Stimulated activated CD8-positive, alpha-beta memory T cell treated with anti-CD3 and anti-CD28 coated beads, Interleukin-7, amount 100 ng/mL, for 4 hours (primary cell): ENCODE data around the gene HID1.
"Not testable (repeated sequence)": the region's sequence is repeated elsewhere in the genome, so short reads cannot be mapped to it uniquely, and the experiment has no call there.

Experiments used
- DNase-seq, 2 donors: peaks; one replicate each; pipeline ENCODE4 v3.0.0-alpha.2; 2020; ENCODE audit warnings: low read depth in 2 of 2

The HID1 gene

DNA sequence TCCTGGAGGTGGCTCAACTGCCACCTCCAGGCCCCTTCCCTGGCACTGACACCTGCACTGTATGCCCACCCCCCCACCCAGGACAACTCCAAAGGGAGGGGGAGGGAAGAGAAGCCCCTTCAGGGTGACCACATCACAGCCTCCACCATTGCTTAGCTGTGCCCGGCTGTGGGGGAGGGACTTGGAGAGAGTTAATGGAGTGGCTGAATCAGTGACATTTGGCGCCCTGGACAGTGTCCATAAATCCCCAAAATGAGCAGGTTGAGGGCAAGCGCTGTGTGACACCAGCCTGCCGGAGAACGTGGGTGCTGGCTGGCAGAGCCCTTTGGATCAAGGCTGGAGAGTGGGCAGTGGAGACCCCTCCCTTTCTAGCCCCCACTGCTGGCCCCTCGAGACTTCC lies 50.4 kb downstream of the HID1 start:
- no peak for DNase-seq

DNA sequence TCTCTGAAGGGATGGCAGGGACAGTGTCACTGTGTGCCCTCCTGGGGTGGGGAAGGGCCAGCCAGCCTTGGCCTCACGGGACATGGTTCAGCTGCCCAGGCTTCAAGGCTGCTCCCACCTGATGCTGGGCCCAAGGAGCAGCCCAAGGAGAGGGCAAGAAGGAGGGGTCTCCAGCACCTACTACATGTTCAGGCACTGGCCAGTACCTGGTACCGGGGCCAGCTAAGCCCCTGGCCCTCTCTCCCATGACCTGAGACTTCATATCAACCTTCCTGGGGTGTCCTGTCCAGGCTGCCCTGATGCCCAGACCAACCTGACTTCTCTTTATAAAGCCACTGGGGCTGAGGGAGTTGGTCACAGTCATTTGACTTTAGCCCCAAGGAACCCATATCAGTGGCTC lies 50.8 kb downstream of the HID1 start:
- no peak for DNase-seq

DNA sequence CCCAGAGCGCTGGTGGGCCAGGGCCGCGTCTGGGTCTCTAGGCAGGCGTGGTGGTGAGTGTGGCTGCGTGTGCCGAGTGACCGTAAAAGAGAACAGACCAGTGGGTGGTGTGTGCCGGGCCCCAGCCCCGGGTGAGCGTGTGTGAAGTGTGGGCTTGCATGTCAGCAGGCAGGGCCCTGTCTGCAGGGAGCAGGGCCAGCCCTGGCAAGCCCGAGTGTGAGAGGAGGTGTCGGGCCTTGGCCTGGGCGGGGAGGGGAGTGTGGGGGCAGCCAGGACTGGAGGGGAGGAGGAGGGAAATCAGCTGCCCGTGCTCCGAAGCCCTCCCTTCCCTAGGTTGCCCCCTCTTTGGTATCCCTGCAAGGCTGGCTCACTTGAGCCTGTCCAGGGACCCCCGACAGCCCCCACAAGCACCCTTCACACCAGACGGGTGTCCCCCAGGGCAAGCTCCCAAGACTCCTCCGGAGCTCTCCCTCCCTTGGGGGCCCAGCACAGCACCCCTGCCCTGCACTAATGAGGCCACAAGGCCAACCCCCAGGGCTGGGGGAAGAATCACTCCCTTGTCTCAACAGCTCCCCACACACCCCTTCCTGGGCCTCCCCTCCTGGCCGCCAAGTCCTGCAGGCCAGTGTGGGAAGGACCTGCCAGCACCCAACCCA lies 51.4 kb downstream of the HID1 start:
- DNase-seq = no peak

DNA sequence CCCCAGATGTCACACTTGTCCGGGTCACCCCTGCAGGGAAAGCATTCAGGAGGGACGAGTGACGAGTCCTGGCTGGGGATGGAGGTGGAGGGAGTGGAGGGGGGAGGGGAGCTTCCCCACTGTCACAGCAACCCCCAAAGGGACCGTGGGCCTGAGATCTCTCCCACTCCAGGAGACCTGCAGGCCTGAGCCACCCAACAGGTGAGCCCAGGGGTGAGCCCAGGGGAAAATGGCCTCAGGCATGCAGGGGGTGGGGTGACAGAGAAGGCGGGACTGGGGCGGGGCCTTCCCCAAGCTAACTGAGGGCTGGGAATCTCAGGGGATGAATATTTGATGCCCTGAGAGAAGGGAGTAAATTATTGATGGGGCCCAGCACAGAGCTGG lies 51.9 kb downstream of the HID1 start:
- no peak for DNase-seq

DNA sequence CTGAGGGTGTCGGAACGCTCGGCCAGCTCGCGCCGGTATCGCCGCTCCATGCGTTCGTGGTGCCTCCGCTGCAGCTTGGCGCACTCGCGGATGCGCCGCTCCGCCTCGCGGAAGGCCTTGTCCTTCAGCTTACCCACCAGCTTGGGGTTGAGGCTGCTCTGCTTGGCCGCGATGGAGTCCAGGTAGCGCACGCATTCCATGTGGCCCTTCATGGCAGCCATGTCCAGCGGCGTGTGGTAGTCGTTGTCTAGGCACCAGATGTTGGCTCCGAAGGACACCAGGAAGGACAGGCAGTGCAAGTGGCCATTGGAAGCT lies 52.3 kb downstream of the HID1 start:
- no peak for DNase-seq

DNA sequence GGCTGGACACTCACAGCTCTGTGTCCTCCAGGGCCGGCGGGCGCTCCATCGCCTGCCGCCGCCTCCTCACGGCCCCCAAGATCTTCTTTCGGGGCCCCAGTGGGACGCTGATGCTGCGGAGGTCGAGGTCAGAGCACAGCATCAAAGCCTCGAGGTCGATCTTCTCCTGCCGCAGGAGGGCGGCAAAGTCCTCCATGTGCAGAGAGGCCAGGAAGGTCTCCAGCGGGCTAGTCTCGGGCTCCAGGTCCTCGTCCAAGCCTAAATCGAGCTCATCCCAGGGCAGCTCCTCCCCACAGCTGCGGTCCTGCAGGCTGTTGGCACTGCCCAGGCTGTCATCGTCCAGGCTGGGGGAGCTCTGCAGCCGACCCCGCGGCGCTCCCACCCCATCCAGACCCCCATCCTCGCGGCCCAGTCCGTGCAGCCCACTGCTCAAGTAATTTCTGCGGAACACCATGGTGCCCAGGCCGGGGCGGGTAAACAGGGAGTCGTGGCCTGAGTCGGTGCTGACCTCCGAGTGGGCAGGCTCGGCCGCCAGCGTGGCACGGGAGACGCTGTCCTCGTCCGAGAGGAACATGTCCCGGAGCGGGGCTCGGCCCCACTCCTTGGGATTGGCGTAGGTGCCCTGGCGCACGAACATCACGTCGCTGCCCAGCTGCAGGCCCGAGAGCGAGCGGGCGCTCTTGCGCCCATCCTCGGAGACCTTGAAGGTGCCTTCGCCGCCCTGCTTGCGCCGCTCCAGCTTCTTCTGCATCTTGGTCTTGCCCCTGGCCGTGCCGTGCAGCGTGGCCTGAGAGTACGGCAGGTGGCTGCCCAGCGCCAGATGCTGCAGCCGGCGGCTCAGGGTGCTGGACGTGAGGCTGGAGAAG lies 52.9 kb downstream of the HID1 start:
- DNase-seq = no peak

DNA sequence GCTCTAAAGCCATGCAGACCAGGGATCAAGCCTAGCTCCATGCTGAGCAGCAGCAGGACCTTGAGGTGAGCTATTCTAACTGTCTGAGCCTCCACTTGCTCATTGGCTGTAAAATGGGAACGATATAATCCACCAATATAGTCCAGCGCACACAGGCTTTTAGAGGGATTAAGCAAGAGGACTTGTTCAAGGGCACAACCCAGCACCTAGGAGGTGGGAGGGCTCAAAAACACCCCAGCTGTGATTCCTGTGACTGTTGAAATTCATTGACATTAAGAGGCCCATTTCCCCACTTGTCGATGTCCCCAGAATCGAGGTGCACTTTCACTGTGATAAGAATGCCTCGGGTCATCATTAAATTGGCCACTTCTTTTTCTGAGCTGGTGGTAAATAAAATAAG lies 53.7 kb downstream of the HID1 start:
- no peak for DNase-seq

DNA sequence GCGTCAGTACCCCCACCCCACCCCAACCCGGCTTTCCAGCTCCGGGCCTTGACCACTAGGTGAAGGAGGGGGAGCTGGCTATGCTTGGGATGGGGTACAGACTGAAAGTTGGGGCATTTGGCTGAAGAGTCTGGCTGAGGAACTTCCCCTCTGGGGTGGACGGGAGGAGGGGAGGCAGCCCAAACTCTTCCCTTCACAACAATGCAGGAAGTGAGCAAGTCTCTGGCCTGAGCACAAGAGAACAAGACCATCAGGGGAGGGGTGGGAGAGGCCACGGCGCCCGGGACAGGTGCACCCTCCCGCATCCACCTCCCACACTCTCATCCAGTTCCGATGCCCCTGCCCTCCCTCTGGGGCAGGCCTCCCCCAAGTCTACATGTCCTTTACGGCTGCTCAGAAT lies 55.1 kb downstream of the HID1 start:
- DNase-seq = no peak

DNA sequence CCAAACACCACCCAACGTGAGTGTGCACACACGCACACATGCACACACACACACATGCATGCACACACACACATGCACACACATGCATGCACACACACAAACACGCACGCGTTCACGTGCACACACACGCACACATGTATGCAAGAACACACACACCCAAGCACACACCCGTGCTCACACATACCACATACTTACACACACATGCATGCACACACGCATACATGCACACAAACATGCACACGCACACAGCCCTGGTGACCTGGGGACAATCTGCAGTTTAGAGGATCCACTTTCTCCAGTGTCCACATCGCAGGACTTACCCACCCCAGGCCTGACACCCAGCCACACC lies 55.7 kb downstream of the HID1 start:
- no peak for DNase-seq

DNA sequence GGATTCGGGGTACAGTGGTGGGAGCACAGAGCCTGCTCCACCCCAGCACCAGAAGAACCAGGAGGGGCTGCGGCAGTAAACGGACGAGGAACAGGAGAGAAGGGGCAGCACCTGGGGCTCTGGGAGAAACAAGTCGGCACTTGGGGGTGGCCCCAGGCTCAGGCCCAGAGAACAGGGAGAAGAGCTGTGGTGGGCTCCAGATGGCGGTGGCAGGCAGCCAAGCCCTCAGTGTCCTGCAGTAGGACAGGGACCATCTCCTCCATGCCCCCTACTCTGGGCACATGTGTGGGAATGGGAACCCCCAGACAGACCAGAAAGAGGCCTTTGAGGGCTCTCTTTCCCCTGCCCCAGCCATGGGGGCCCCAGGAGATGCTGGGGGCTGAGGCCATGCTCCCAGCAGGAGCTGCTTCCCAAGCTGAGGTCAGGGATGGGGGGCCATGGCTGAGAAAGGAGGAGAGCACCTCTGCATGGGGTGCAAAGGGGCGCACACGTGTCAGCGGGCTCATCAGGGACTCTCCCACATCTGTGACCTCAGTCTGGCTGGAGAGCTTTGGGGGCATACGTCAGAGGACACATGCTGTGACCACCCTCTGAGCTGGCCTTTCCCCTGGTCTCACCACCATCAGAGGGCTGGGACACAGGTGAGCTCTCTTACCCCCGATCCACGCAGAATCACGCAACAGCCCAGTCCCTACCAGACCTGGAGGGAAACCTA lies 56.3 kb downstream of the HID1 start:
- DNase-seq = no peak

DNA sequence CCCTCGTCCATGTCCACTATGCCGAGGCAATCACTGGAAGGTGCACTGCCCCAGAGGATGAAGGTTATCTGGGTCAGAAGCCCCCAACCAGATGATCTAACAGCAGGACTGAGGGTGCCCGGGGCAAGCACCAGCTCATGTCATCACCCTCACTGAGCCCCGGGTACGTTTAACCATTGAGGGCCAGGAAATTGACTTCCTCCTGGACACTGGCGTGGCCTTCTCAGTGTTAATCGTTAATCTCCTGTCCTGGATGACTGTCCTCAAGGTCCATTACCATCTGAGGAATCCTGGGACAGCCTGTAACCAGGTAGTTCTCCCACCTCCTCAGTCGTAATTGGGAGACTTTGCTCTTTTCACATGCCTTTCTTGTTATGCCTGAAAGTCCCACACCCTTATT lies 61.1 kb downstream of the HID1 start:
- DNase-seq = not testable (repeated sequence)

DNA sequence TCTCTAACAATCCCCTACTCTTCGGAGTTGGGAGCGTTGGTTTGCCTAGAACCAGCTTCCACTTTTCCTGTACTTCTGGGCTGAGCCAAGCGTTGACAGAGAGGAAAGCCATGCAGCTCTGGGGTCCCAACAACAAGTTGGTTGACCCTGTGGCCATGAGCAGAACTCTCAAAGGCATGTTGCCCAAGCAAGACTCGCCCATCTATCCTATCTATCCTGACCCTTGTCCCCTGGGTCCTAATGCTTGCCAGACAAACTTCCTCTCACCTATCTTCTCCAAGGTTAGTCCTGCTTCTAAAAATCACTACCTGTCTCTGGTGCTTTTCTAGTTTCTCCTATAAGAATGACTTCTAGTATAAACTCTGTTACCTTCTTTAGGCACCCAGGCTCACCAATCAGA lies 63.5 kb downstream of the HID1 start:
- not testable (repeated sequence) for DNase-seq

DNA sequence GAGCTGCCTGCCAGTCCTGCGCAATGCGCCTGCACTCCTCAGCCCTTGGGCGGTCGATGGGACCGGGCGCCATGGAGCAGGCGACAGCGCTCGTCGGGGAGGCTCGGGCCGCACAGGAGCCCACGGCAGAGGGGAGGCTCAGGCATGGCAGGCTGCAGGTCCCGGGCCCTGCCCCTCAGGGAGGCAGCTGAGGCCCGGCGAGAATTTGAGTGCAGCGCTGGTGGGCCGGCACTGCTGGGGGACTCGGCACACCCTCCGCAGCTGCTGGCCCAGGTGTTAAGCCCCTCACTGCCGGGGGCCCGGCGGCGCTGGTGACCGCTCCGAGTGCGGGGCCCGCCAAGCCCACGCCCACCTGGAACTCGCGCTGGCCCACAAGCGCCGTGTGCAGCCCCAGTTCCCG lies 65.5 kb downstream of the HID1 start:
- no peak for DNase-seq

DNA sequence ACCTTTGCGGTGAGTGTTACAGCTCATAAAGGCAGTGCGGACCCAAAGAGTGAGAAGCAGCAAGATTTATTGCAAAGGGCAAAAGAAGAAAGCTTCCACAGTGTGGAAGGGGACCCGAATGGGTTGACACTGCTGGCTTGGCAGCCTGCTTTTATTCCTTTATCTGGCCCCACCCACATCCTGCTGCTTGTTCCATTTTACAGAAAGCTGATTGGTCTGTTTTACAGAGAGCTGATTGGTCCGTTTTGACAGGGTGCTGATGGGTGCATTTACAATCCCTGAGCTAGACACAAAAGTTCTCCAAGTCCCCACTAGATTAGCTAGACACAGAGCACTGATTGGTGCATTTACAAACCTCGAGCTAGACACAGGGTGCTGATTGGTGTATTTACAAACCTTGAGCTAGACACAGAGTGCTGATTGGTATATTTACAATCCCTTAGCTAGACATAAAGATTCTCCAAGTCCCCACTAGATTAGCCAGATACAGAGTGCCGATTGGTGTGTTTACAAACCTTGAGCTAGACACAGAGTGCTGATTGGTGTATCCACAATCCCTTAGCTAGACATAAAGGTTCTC lies 66.3 kb downstream of the HID1 start:
- DNase-seq = not testable (repeated sequence)

DNA sequence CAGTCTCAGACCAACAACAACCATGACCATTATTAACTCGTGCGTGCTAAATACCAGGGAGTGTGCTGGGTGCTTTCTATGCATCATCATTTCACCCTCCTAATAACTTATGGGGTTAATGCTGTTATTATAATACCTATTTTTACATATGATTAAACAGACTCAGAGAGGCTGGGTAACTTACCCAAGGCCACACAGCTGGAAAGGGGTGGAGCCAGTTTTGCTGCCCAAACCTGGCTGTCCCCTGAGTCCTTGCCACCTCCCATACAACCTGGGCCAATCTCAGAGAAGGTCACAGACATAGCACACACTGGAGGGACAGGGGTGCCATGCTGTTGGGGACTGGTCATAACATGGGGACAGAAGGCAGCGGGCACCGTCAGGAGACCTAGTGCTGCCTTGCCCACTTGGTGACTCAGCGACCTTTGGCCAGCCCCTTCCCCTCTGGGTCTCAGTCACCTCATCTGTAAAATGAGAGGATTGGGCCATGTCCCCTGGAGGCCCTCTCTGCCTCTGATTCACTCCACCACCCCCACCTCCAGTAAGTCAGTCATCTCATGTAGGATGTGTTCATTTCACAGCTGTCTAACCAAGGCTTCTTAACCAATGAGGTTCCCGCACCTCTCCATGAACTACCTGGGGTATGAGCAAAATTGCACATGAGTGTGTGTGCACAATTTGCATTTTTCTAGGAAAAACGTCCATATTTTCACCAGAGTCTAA lies 67.7 kb downstream of the HID1 start:
- no peak for DNase-seq

DNA sequence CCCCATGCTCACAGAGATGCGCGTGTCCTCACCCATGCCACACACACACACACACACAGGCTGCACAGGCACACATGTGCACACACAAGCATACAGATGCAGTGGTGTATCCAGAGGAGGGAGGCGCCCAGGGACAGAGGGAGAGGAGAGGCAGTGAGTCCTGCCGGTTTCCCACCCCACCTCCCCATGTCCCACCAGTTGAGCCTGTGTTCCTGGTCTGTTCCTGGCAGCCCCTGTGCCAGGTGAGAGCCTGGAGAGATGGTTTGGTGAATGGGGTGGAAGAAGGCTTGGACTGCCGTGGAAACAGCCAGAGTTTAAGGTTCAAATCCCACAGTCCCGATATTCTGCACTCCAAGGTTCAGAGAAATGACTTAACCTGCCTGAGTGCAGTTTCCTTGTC lies 68.9 kb downstream of the HID1 start:
- no peak for DNase-seq

DNA sequence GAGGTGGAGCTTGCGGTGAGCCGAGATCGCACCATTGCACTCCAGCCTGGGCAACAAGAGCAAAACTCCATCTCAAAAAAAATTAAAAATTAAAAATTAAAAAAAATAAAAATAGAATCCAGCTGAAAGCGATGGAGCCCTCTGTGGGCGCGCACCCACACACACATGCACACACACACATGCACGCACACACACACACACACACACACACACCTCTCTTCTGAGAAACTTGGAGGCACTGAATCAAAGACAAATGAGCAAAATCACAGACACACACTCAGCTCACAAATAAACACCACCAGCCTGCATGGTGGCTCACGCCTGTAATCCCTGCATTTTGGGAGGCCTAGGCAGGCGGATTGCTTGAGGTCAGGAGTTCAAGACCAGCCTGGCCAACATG lies 69.5 kb downstream of the HID1 start:
- no peak for DNase-seq

DNA sequence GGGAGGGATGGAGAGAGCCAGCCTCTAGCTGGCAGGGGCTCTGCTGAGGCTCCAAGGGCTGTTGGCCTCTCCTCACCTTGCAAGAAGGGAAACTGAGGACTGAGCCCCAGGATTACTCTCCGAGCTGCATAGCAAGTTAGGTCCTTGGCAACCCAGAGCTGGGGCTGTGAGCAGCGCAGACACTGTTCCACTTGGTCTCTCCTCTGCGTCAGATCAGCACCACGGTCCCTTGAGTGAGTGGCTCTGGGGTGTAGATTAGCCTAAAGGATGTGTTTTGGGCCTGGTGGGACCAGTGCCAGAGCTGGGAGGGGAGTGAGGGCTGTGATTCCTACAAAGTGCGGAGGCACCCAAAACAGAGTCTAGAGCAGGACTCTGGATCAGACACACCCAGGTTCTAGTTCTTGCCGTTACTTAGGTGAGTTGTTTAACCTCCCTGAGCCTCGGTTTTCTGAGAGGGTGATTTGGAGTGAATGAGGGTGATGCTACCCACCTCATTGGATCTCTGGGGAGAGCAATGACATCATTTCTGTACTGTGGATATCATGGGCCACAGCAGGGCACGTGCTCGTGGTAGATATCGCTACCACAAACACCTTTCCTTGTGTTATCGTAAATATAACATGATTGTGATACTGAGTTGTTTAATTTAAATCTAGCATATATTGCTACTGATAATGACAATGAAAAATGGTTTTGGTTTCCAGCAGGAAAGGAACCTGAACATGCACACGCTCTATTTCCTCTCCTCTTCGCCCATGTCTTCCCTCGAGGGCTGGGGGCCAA lies 71.0 kb downstream of the HID1 start:
- no peak for DNase-seq
